ENCODE measurements around the gene ASB16. TPM values are rescaled to one million over a fixed set of nuclear protein-coding genes. Genes with fewer than 3 reads are reported as not detected.
"Not testable (repeated sequence)": the region's sequence is repeated elsewhere in the genome, so short reads cannot be mapped to it uniquely, and the experiment has no call there.

The ASB16 gene
- total RNA-seq, 2 experiments from 2014 or later: 0.26 TPM; not detected in 1

DNA sequence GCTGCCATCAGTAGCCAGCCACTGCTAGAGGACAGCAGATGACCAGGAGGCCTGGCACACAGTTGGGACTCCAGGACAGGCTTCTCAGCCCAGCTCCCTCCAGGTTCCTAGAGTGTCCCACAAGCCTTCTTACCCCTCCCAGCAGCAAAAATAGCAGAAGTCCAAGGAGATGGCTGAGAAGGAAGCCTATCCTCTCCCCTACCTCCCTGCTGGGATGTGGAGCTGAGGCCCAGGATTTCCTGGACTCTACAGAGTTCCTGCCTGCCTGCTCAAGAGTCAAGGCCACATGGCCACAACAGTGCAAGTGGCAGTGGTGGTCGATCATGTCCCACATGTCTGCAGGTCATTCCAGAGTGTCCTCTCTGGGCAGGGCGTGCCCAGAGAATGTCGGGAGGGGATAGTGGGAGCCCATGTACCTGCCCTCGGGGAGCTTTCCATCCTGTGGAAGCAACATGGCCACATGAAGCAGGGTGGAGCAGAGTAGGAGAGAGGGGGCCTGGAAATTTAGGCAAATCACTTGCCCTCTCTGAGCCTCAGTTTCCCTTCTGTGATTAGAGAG lies 36.5 kb upstream of the ASB16 start:
- Mint-ChIP-seq H3K36me3 (no peaks in the 10 kb centered on the region), H3K27ac (no peak overlapping the region), H3K27me3 (peaks cover 3% of the 10 kb centered on the region), H3K4me3 (no peak overlapping the region), H3K9me3 (ENCODE audit: low read depth) (no peaks in the 10 kb centered on the region), H3K4me1 (peaks cover 23% of the 10 kb centered on the region)
- CTCF ChIA-PET: interaction anchor here (1.4 to 4.3 kb wide), 2 partner anchors 10 to 16 kb away, joined by 5 to 15 read pairs; partner anchors contain the start of gene HDAC5
- DNase-seq (no peak), ATAC-seq (no peak)

DNA sequence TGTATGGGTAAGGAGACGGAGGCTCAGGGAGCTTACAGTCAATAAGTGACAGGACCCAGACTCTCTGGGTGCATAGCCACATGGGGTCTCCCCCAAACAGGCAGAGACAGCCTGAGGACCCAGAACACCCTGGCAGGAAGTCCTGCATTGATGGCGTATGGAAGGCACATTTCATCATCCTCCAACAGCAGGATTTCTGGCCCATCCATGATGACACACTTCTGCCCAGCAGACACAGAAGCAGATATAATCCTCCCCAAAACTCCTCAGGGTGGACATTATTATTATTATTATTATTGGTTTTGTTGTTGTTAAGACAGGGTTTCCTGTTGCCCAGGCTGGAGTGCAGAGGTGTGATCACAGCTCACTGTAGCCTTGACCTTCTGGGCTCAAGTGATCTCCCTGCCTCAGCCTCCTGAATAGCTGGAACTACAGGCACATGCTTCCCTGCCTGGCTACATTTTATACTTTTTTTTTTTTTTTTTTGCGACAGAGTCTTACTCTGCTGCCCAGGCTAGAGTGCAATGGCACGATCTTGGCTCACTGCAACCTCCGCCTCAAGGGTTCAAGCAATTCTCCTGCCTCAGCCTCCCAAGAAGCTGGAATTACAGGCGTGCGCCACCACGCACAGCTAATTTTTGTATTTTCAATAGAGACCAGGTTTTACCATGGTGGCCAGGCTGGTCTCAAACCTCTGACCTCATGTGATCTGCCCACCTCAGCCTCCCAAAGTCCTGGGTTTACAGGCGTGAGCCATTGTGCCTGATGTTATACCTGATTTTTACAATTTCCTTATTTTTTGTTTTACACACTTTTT lies 35.5 kb upstream of the ASB16 start:
- Mint-ChIP-seq H3K4me3 (no peak overlapping the region), H3K27ac (no peak overlapping the region), H3K9me3 (ENCODE audit: low read depth) (no peaks in the 10 kb centered on the region), H3K36me3 (no peaks in the 10 kb centered on the region), H3K27me3 (no peaks in the 10 kb centered on the region), H3K4me1 (peaks cover 23% of the 10 kb centered on the region)
- CTCF ChIA-PET: interaction anchor here (4.3 kb wide), 1 partner anchor 11 kb away, joined by 15 read pairs; the partner anchor contains the start of gene HDAC5
- no peak for DNase-seq
- no peak for ATAC-seq

DNA sequence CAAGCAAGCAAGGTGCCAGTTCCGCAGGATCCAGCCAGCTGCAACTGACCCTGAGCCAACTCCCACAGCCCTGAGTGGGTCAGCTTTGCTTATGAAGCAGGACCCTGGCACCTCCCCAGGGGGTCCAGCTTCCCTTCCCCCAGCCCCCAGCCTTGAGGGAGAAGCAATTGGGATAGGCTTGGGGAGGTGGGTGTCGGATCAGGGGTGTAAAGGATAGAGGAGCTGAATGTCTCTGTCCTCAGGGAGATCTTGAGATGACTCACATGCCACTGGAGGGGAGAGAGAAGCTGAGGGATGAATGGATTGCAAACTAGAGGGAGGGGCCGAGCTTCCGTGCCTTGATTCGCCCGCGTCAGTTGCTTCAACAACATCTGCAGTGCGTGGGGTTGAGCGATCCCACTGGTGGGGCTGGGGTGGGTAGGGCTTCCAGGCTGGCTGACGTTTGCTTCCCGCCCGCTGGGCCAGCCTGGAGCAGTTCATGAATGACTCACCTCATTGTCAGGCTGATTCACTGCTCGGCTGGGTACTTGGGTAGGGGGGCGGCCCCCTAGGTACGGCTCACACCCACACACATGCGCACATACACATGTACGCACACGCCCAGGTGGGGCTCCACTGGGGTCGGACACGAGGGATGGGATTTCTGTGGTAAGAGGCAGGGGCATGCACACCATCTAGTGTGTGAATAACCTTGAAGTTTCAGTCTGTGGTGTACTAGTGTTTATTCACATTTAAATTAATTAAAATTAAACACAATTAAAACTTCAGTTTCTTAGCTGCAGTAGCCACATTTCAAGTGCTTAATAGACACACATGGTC lies 32.4 kb upstream of the ASB16 start:
- H3K27ac Mint-ChIP-seq: no peak overlapping the region
- H3K4me3 Mint-ChIP-seq: peak overlapping the region; percentile 40
- no peaks in the 10 kb centered on the region for H3K36me3 Mint-ChIP-seq
- no peaks in the 10 kb centered on the region for H3K27me3 Mint-ChIP-seq
- peak; percentile 38 for ATAC-seq
- peaks cover 25% of the 10 kb centered on the region for H3K4me1 Mint-ChIP-seq
- CTCF ChIA-PET: interaction anchor here (0.8 to 2.5 kb wide), 6 partner anchors 8 to 71 kb away, joined by 3 to 12 read pairs (median 4); partner anchors contain the start of gene HDAC5
- H3K9me3 Mint-ChIP-seq (ENCODE audit: low read depth): no peaks in the 10 kb centered on the region
- DNase-seq: peak; percentile 73

DNA sequence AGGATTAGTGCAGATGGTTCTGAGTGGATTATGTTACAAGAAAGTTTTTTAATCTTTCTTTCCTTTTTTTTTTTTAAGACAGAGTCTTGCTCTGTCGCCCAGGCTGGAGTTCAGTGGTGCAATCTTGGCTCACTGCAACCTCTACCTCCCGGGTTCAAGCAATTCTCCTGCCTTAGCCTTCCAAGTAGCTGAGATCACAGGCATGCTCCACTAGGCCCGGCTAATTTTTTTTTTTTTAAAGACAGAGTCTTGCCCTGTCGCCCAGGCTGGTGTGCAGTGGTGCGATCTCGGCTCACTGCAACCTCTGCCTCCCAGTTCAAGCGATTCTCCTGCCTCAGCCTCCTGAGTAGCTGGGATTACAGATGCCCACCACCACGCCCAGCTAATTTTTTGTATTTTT lies 26.6 kb upstream of the ASB16 start:
- H3K4me3 Mint-ChIP-seq; H3K9me3 Mint-ChIP-seq (ENCODE audit: low read depth); ATAC-seq; DNase-seq; H3K27me3 Mint-ChIP-seq; H3K27ac Mint-ChIP-seq: not testable (repeated sequence)
- Mint-ChIP-seq H3K36me3 (peaks cover 18% of the 10 kb centered on the region), H3K4me1 (peaks cover 16% of the 10 kb centered on the region)
- CTCF ChIA-PET: interaction anchor here (0.8 to 2.1 kb wide), 2 partner anchors 7 to 36 kb away, joined by 3 to 8 read pairs; no protein-coding TSS in a partner anchor

DNA sequence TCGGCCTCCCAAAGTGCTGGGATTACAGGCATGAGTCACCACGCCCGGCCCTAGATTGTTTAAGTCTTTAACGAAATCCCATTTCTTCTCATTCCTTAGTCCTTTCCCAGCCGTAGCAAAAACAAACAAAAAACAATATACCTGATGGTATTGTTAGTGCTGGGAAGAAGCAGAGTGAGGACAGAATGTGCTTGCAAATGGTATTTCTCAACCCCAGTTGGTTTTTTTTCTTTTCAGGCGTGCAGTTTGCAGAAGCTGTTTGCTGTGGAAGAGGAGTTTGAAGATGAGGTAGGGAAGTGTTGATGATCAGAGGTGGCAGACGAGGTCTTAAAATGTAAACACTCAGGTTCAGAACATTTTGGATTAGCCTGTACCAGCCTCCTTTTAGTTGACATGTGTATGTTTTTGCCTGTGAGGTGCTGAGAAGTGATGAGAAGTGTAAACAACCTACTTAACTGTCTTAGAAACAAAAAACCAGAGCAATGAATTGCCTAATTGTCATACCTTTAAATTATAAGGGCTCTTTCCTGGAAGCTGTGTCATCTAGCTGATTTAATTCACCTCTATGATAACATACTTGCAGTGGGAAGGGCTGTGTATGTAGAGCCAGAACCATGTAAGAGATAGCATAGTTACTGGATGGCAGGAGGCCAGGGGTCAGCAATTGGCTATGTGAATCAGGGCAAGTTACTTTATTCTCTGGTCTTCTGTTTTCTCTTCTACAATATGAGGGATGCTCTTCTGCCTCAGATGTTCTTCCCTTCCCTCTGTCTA lies 25.4 kb upstream of the ASB16 start:
- no peak overlapping the region for H3K4me3 Mint-ChIP-seq
- no peaks in the 10 kb centered on the region for H3K27me3 Mint-ChIP-seq
- CTCF ChIA-PET: interaction anchor here (0.6 to 2.1 kb wide), 4 partner anchors 9 to 30 kb away, joined by 3 to 5 read pairs (median 4); partner anchors contain the start of gene HDAC5
- no peak for ATAC-seq
- H3K9me3 Mint-ChIP-seq (ENCODE audit: low read depth): no peaks in the 10 kb centered on the region
- peaks cover 21% of the 10 kb centered on the region for H3K4me1 Mint-ChIP-seq
- H3K36me3 Mint-ChIP-seq: peaks cover 23% of the 10 kb centered on the region
- no peak for DNase-seq
- peak overlapping the region; percentile 52 for H3K27ac Mint-ChIP-seq

DNA sequence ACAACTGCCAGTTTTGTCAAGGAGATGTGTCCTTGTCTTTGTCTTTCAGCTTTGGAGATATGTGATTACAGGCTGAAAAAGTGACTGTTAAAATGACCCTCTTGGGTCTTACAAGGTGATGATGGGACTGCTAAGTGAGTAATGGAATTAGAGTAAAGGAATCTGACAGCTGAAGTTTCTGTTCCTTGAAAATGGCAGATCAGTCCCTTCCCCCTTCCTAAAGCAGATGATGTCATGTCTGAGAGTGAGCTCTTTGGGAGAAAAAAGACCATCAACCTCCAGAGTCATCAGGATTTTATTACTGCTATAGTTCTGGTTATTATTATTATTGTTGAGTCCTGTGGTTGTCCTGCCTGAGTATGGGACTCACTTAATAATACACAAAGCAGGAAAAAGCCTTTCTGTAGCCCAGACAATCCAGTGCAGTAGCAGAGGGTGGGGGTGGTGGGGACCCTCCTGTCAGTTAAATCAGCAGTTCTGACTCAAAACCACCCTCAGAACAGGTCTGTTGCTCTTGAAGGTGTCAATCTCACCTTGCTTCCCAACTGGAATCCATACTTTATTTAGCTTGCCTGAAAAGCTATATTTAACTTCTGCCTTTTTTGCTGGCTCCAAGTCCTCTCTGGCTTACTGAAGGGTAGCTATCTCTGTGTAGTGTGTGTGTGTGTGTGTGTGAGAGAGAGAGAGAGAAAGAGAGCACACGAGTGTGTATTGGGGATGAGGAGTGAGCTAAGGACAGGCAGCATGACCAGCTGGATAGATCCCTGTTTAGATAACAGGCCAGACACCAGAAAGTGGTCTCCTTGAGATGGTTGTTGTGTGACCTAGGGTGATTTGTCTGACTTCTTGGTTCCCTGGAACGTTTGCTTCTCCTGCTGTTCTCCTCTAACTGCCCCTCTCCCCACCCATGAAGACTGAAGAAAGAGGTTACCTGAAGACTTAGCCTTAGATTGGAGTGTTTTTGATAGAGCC lies 23.8 kb upstream of the ASB16 start:
- no peak for DNase-seq
- peak overlapping the region; percentile 9 for H3K27ac Mint-ChIP-seq

DNA sequence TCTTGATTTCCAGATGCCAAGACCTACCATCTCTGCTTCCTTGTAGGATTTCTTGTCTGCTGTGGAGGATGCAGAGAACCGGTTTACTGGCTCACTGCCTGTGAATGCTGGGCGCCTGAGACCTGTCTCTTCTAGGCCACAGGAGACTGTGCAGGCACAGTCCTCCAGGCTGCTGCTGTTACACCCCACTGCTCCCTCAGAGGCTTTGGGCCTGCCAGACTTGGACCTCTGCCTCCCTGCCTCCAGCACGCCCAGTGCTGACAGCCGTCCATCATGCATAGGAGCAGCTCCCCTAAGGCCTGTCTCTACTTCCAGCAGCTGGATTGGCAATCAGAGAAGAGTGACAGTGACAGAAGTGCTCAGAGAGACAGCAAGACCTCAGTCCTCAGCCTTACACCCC lies 22.7 kb upstream of the ASB16 start:
- ATAC-seq (no peak), DNase-seq (no peak)
- Mint-ChIP-seq H3K27ac (no peak overlapping the region), H3K4me1 (peaks cover 24% of the 10 kb centered on the region), H3K27me3 (no peaks in the 10 kb centered on the region), H3K4me3 (no peak overlapping the region), H3K9me3 (ENCODE audit: low read depth) (no peaks in the 10 kb centered on the region), H3K36me3 (peaks cover 29% of the 10 kb centered on the region)
- CTCF ChIA-PET: interaction anchor here (1.1 to 1.2 kb wide), 2 partner anchors 23 to 24 kb away, joined by 3 to 5 read pairs; partner anchors contain the start of genes ASB16 and HDAC5

More for the DNA sequence above, 23.8 kb upstream of the ASB16 start:
- Mint-ChIP-seq H3K9me3 (ENCODE audit: low read depth) (no peaks in the 10 kb centered on the region), H3K4me3 (no peak overlapping the region), H3K4me1 (peaks cover 27% of the 10 kb centered on the region), H3K36me3 (peaks cover 23% of the 10 kb centered on the region), H3K27me3 (no peaks in the 10 kb centered on the region)
- ATAC-seq: no peak
- CTCF ChIA-PET: interaction anchor here (1.6 to 2.1 kb wide), 2 partner anchors 23 kb away, joined by 4 to 5 read pairs; partner anchors contain the start of gene HDAC5

DNA sequence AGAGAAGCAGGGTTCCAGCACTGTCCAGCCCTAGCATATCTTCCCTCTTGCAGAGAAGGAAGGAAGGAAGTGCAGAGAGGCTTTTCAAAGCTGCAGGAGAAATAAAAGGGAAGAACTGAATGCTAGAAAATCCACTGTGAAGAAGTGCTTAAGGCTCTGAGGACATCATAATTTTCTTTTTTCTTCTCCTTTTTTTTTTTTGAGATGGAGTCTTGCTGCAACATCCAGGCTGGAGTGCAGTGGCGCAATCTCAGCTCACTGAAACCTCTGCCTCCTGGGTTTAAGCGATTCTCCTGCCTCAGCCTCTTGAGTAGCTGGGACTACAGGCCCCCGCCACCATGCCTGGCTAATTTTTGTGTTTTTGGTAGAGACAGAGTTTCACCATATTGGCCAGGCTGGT lies 21.4 kb upstream of the ASB16 start:
- not testable (repeated sequence) for H3K4me3 Mint-ChIP-seq; ATAC-seq; DNase-seq; H3K27me3 Mint-ChIP-seq; H3K27ac Mint-ChIP-seq; H3K9me3 Mint-ChIP-seq (ENCODE audit: low read depth)
- Mint-ChIP-seq H3K36me3 (peaks cover 31% of the 10 kb centered on the region), H3K4me1 (peaks cover 24% of the 10 kb centered on the region)
- CTCF ChIA-PET: interaction anchor here (1.1 to 1.2 kb wide), 2 partner anchors 19 to 22 kb away, joined by 3 to 5 read pairs; partner anchors contain the start of gene ASB16

DNA sequence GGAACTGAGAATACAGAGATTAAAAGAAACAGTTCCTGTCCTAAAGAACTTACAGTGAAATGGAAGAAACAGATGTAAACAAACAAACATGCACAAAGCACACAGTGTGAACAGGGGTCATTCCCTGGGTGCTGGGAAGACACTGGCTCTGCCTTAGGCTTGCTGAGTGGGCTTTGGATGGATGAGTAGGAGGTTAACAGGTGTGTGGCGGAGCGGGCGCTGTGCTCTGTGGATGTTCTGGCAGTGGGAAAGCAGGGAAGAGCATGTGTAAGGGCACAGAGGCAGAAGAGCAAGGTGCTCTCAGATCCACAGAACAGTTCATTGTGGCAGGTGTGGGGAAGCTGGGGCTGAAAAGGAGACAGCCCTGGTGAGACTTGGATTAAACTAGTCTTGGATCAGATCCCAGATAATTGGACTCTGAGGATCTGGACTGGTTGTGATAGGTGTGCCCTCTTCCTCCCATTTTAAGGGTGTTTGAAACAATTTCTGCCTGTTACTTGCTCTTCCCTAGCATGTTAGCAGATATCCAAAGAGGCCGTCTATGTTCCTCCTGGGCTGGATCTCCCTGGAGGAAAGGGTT lies 20.7 kb upstream of the ASB16 start:
- peaks cover 31% of the 10 kb centered on the region for H3K36me3 Mint-ChIP-seq

DNA sequence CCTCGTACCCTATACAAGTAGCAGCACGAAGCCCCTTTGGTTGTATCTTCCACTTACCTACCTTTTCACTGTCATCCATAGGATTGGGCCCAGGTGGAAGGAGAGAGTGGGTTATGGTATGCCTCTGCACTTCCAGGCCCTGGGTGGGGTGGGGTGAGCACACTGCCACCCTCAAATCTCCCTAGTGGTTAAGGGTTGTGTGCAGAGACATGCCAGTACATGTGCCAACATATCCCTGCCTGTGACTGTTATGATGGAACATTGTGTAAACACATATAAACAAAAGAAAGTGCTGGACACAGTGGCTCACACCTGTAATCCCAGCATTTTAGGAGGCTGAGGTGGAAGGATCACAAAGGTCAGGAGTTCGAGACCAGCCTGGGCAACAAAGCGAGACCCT lies 17.6 kb upstream of the ASB16 start:
- no peak for DNase-seq
- Mint-ChIP-seq H3K36me3 (peaks cover 27% of the 10 kb centered on the region), H3K27ac (peak overlapping the region; percentile 27), H3K27me3 (no peaks in the 10 kb centered on the region), H3K4me3 (no peak overlapping the region), H3K9me3 (ENCODE audit: low read depth) (no peaks in the 10 kb centered on the region), H3K4me1 (peaks cover 17% of the 10 kb centered on the region)
- ATAC-seq: no peak
- CTCF ChIA-PET: no interaction called here

More for the DNA sequence above, 20.7 kb upstream of the ASB16 start:
- no peak for ATAC-seq
- Mint-ChIP-seq H3K4me3 (no peak overlapping the region), H3K9me3 (ENCODE audit: low read depth) (no peaks in the 10 kb centered on the region), H3K27ac (no peak overlapping the region), H3K4me1 (peaks cover 24% of the 10 kb centered on the region), H3K27me3 (no peaks in the 10 kb centered on the region)
- CTCF ChIA-PET: interaction anchor here (1.1 to 2.6 kb wide), 7 partner anchors 9 to 36 kb away, joined by 3 to 11 read pairs (median 5); partner anchors contain the start of genes HDAC5 and TMUB2
- DNase-seq: no peak

DNA sequence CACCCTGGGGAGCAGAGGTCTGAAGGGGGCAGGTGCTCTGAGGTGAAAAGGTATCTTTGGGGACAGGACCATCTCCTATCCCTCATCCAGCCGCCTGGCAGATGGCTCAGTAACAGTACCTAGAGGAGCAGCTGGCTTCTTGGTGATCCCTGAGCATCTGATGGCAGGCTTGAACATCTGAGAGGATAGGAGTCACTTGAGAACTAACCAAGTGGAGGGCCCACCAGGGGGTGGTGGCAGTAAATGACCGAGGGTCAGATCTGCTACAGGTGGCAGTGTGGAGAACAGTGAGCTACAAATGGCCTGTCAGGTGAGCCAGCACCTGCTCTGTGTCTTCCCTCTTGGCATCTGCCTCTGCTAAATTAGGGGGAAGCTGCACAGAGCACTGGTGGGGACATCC lies 15.0 kb upstream of the ASB16 start:
- ATAC-seq (no peak), DNase-seq (no peak)
- H3K27ac Mint-ChIP-seq: no peak overlapping the region
- H3K27me3 Mint-ChIP-seq: no peaks in the 10 kb centered on the region
- H3K4me1 Mint-ChIP-seq: peaks cover 20% of the 10 kb centered on the region
- CTCF ChIA-PET: interaction anchor here (0.6 to 2.1 kb wide), 5 partner anchors 14 to 222 kb away, joined by 3 to 4 read pairs (median 3); partner anchors contain the start of gene HROB
- H3K9me3 Mint-ChIP-seq (ENCODE audit: low read depth): no peaks in the 10 kb centered on the region
- H3K4me3 Mint-ChIP-seq: no peak overlapping the region
- H3K36me3 Mint-ChIP-seq: peaks cover 25% of the 10 kb centered on the region

Data from activated CD8-positive, alpha-beta memory T cell treated with anti-CD3 and anti-CD28 coated beads, Interleukin-2, amount 10 ng/mL, durations not matched to agents 7 days and 5 days (primary cell).